Measurements from ENCODE around the gene OMA1. TPM values are rescaled to one million over a fixed set of nuclear protein-coding genes. Genes with fewer than 3 reads are reported as not detected.

OMA1 gene
- total and polyA plus RNA-seq, 10 of the 15 experiments (the other 5 are each of a cell fraction or from before 2014, with no cell fraction given): 23.6 to 67.1 (median 47.1) TPM

DNA sequence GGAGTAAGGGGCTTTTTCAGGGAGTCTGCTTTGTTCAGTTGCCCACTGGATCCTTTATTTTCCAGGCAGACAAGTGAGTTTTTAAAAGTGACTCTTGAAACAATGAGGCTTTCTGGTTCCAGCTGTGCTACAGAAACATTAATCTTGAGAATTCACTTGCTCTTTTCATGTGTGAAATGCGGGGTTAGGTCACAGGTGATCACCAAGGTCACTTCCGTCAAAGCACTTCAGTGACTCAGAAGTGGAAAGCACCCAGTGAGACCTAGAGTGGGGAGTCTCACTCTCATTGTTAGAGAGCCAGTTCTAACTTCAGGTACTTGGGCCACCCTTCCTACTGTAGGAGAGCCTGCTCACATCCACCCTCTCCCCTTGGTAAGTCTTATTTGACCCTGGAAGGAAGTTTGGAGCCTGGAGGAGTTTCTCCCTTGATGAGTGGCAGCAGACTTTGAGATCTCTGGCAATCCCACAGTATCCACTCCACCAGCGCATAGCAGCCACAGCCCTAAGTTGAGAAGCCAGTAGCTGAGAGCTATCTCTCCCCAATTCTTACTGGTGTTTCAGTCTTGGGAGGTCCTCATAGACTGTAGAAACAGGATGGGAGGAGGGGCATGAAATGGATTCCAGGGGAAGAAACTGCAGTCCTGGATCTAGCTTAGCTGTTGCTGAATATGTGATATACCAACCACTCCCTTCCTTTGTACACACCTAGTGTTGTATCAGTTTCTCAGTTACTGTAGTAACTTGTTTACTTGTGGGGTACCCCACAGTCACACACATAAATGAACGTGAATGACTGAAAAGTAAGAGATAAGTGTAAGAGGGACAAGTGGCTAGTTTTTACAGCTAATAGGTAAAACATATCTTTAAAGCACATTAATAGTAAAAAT is 27.4 kb upstream of the OMA1 start (continued):
- TF ChIP-seq, protein P1, sequence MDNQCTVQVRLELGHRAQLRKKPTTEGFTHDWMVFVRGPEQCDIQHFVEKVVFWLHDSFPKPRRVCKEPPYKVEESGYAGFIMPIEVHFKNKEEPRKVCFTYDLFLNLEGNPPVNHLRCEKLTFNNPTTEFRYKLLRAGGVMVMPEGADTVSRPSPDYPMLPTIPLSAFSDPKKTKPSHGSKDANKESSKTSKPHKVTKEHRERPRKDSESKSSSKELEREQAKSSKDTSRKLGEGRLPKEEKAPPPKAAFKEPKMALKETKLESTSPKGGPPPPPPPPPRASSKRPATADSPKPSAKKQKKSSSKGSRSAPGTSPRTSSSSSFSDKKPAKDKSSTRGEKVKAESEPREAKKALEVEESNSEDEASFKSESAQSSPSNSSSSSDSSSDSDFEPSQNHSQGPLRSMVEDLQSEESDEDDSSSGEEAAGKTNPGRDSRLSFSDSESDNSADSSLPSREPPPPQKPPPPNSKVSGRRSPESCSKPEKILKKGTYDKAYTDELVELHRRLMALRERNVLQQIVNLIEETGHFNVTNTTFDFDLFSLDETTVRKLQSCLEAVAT (IDR thresholded peaks at IDR 0.05): peak; percentile 79
- TF ChIP-seq SREBF1 (IDR thresholded peaks at IDR 0.05; ENCODE audit: low read length): peak; percentile 63
- TF ChIP-seq RUNX3 (IDR thresholded peaks at IDR 0.05; ENCODE audit: low read length): peak; percentile 93
- TF ChIP-seq NFYB (IDR thresholded peaks at IDR 0.05; ENCODE audit: insufficient read depth, low read depth, low read length): no peak
- TF ChIP-seq, protein P2, sequence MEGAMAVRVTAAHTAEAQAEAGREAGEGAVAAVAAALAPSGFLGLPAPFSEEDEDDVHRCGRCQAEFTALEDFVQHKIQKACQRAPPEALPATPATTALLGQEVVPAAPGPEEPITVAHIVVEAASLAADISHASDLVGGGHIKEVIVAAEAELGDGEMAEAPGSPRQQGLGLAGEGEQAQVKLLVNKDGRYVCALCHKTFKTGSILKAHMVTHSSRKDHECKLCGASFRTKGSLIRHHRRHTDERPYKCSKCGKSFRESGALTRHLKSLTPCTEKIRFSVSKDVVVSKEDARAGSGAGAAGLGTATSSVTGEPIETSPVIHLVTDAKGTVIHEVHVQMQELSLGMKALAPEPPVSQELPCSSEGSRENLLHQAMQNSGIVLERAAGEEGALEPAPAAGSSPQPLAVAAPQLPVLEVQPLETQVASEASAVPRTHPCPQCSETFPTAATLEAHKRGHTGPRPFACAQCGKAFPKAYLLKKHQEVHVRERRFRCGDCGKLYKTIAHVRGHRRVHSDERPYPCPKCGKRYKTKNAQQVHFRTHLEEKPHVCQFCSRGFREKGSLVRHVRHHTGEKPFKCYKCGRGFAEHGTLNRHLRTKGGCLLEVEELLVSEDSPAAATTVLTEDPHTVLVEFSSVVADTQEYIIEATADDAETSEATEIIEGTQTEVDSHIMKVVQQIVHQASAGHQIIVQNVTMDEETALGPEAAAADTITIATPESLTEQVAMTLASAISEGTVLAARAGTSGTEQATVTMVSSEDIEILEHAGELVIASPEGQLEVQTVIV (IDR thresholded peaks at IDR 0.05; ENCODE audit: borderline replicate concordance, partially characterized antibody): no peak
- peak; percentile 91 for TF ChIP-seq ZNF217 (IDR thresholded peaks at IDR 0.05)
- no peak for TF ChIP-seq RFX5 (IDR thresholded peaks at IDR 0.05; ENCODE audit: low read depth, low read length)
- TF ChIP-seq MYB (IDR thresholded peaks at IDR 0.05; ENCODE audit: borderline replicate concordance, low read depth, low read length): no peak
- no peak for TF ChIP-seq ZNF207 (IDR thresholded peaks at IDR 0.05; ENCODE audit: borderline replicate concordance)
- no peak for TF ChIP-seq ZZZ3 (IDR thresholded peaks at IDR 0.05; ENCODE audit: control insufficient read depth, insufficient read length, low read depth)
- peak; percentile 85; the same call in 1 of the 2 replicates for TF ChIP-seq CBX5 (IDR thresholded peaks at IDR 0.05; ENCODE audit: low read depth)
- TF ChIP-seq SMAD5 (IDR thresholded peaks at IDR 0.05; ENCODE audit: low read depth): peak; percentile 88
- peak; percentile 90 for TF ChIP-seq PML (IDR thresholded peaks at IDR 0.05; ENCODE audit: low read length)
- TF ChIP-seq POLR2A (IDR thresholded peaks at IDR 0.05; ENCODE audit: low read depth, low read length): peak; percentile 70
- TF ChIP-seq CHD4 (IDR thresholded peaks at IDR 0.05): no peak
- TF ChIP-seq, protein P3, sequence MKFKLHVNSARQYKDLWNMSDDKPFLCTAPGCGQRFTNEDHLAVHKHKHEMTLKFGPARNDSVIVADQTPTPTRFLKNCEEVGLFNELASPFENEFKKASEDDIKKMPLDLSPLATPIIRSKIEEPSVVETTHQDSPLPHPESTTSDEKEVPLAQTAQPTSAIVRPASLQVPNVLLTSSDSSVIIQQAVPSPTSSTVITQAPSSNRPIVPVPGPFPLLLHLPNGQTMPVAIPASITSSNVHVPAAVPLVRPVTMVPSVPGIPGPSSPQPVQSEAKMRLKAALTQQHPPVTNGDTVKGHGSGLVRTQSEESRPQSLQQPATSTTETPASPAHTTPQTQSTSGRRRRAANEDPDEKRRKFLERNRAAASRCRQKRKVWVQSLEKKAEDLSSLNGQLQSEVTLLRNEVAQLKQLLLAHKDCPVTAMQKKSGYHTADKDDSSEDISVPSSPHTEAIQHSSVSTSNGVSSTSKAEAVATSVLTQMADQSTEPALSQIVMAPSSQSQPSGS (IDR thresholded peaks at IDR 0.05; ENCODE audit: low read length): peak; percentile 97
- TF ChIP-seq PAX5 (IDR thresholded peaks at IDR 0.05; ENCODE audit: borderline replicate concordance, low read depth, low read length): peak; percentile 99
- TF ChIP-seq BCL11A (IDR thresholded peaks at IDR 0.05; ENCODE audit: low read depth, low read length): peak; percentile 99
- TF ChIP-seq, protein P4, sequence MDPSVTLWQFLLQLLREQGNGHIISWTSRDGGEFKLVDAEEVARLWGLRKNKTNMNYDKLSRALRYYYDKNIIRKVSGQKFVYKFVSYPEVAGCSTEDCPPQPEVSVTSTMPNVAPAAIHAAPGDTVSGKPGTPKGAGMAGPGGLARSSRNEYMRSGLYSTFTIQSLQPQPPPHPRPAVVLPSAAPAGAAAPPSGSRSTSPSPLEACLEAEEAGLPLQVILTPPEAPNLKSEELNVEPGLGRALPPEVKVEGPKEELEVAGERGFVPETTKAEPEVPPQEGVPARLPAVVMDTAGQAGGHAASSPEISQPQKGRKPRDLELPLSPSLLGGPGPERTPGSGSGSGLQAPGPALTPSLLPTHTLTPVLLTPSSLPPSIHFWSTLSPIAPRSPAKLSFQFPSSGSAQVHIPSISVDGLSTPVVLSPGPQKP (IDR thresholded peaks at IDR 0.05; ENCODE audit: low read depth, low read length): peak; percentile 51; the same call in 1 of the 2 replicates
- TF ChIP-seq, protein P5, sequence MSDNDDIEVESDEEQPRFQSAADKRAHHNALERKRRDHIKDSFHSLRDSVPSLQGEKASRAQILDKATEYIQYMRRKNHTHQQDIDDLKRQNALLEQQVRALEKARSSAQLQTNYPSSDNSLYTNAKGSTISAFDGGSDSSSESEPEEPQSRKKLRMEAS (IDR thresholded peaks at IDR 0.05; ENCODE audit: low read depth, low read length): no peak
- TF ChIP-seq SPI1 (IDR thresholded peaks at IDR 0.05; ENCODE audit: borderline replicate concordance, insufficient read depth, low read depth, low read length): peak; percentile 55; the same call in 1 of the 2 replicates
- TF ChIP-seq TCF3 (IDR thresholded peaks at IDR 0.05; ENCODE audit: borderline replicate concordance, insufficient read depth, low read depth, low read length): peak; percentile 91
- peak; percentile 99 for TF ChIP-seq IRF4 (IDR thresholded peaks at IDR 0.05; ENCODE audit: low read depth, low read length)
- peak; percentile 94 for TF ChIP-seq EED (IDR thresholded peaks at IDR 0.05; ENCODE audit: low read depth)
- peak; percentile 93 for TF ChIP-seq NFIC (IDR thresholded peaks at IDR 0.05; ENCODE audit: low read depth, low read length)

Data from GM12878 (cell line).